Panc1 (cell line): ENCODE data around the gene IRGM. TPM values are rescaled to one million over a fixed set of nuclear protein-coding genes. Genes with fewer than 3 reads are reported as not detected.
"Not testable (repeated sequence)": the region's sequence is repeated elsewhere in the genome, so short reads cannot be mapped to it uniquely, and the experiment has no call there.

Experiments
- ATAC-seq: fragments of 200-7000 bp; cut with Tn5 transposase; 2 replicates; pipeline ENCODE4 v1.9.1; 2020; ENCODE audit warnings: mild to moderate bottlenecking, moderate library complexity
- BruUV-seq: library from RNA; stranded (reverse); fragments of 400-500 nt; replicated peaks from 2 replicates; lab custom pipeline; 2021; lab: Mats Ljungman, UMichigan
- CTCF ChIA-PET: fragments of 300-600 bp; sonication (Branson Sonifier 250); formaldehyde crosslinking; loops from one replicate; lab custom pipeline; 2022; ENCODE audit warnings: antibody characterized with exemption; lab: Charles Lee
- POLR2A ChIA-PET: fragments of 300-600 bp; sonication (Branson Sonifier 250); formaldehyde crosslinking; loops from one replicate; lab custom pipeline; 2022; ENCODE audit warnings: antibody characterized with exemption; lab: Charles Lee
- DNase-seq: peaks from one replicate; pipeline ENCODE4 v3.0.0-alpha.2; 2010; ENCODE audit warnings: low read depth, low spot score
- H3K27ac ChIP-seq: 2 replicates; pipeline ENCODE4 v1.5.1; 2011; ENCODE audit warnings: mild to moderate bottlenecking, low read length, inconsistent platforms
- H3K27me3 ChIP-seq: fragments of 200-500 bp; sonication (Bioruptor generic); 2 replicates; pipeline ENCODE4 v1.6.0; 2014; ENCODE audit warnings: low read length, inconsistent platforms; ENCODE audit not compliant: control insufficient read depth, insufficient read depth
- H3K36me3 ChIP-seq: fragments of 200-500 bp; sonication (Bioruptor generic); 2 replicates; pipeline ENCODE4 v1.5.1; 2014; ENCODE audit warnings: inconsistent platforms, mild to moderate bottlenecking, low read length, moderate library complexity; ENCODE audit not compliant: control insufficient read depth, insufficient read depth
- H3K4me1 ChIP-seq: 2 replicates; pipeline ENCODE4 v1.5.1; 2011; ENCODE audit warnings: inconsistent platforms, mild to moderate bottlenecking, low read length, moderate library complexity; ENCODE audit not compliant: control insufficient read depth, insufficient read depth
- H3K4me3 ChIP-seq, 2 experiments: 2 replicates each; pipeline ENCODE4 v1.5.1; 2011 to 2012; ENCODE audit warnings: low read depth in 2 of 2, low read length in 2 of 2, mild to moderate bottlenecking in 2 of 2, inconsistent platforms in 1 of 2, moderate library complexity in 1 of 2
- H3K9me3 ChIP-seq: fragments of 200-500 bp; sonication (Bioruptor generic); 2 replicates; pipeline ENCODE4 v1.5.1; 2014; ENCODE audit warnings: low read depth, mild to moderate bottlenecking, inconsistent platforms, low read length, moderate library complexity; ENCODE audit not compliant: control insufficient read depth, insufficient read depth
- POLR2AphosphoS5 ChIP-seq: IDR thresholded peaks from 2 replicates; pipeline ENCODE4 v1.6.1; 2012; ENCODE audit warnings: mild to moderate bottlenecking, low read depth, low read length, moderate library complexity
- SIN3A ChIP-seq: IDR thresholded peaks from 2 replicates; pipeline ENCODE4 v1.6.1; 2012; ENCODE audit warnings: low read depth, mild to moderate bottlenecking, low read length, moderate library complexity, borderline replicate concordance; ENCODE audit not compliant: insufficient read depth
- TCF7L2 ChIP-seq: IDR thresholded peaks from 2 replicates; pipeline ENCODE4 v1.6.1; 2011; ENCODE audit warnings: mild to moderate bottlenecking, low read depth, low read length, inconsistent platforms
- in situ Hi-C: cut with HindIII; loops from 2 replicates; pipeline ENCODE4 v1.10.0; 2016; ENCODE audit warnings: low sequenced_read_pairs, low pct_unique_long_range_greater_than_20kb
- intact Hi-C: fragments of 100-400 bp; cut with micrococcal nuclease; formaldehyde crosslinking; loops from one replicate; pipeline ENCODE4 v1.10.0; 2022; ENCODE audit not compliant: unreplicated experiment
- total RNA-seq: library from RNA; stranded (reverse); gene quantifications from one replicate; pipeline ENCODE4 v1.2.1, GENCODE V29; 2021; ENCODE audit not compliant: unreplicated experiment
- TF ChIP-seq, protein P1 (sequence below), 2 experiments: IDR thresholded peaks; 2 replicates each; pipeline ENCODE4 v1.6.1; 2011 to 2012; ENCODE audit warnings: low read depth in 2 of 2, control low read depth in 1 of 2, low read length in 1 of 2, mild to moderate bottlenecking in 1 of 2, moderate library complexity in 1 of 2; ENCODE audit not compliant: insufficient read depth in 1 of 2
- TF ChIP-seq, protein P2 (sequence below): fragments of 450-650 bp; IDR thresholded peaks from 2 replicates; pipeline ENCODE4 v1.5.1; 2017; ENCODE audit warnings: mild to moderate bottlenecking

IRGM gene
- total RNA-seq, 1 experiment from 2014 or later, result 0.18 TPM

DNA sequence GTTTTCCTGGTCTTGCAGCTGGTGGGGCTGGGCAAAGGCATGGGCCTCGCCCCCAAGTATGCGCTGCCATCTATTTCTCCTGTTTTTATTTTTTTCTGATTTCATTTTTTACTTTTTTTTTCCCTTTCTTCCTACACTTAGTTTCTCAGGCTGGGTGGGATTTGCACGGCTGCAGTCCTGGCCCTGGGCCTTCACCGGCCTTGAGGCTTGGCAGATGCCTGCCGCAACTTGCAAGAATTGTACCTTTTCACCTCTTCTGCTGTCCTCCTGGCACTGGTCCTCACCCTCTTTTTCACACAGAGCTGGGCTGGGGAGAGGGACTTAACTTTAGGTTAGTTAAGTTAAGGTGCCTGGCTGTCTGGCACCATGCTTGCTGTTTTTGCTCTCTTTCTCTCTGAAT lies 10.3 kb upstream of the IRGM start:
- CTCF ChIA-PET, result interaction anchor here (0.7 kb wide), 1 partner anchor 10 kb away, joined by 4 read pairs; no protein-coding TSS in a partner anchor
- Histone ChIP-seq H3K4me1 (no peaks in the 10 kb centered on the region), H3K9me3 (peaks cover 12% of the 10 kb centered on the region), H3K27ac (no peak overlapping the region), H3K4me3 (no peak overlapping the region), H3K27me3 (no peaks in the 10 kb centered on the region), H3K36me3 (no peaks in the 10 kb centered on the region)
- DNase-seq (no peak), ATAC-seq (no peak)
- in situ Hi-C loops (no loop called here), intact Hi-C loops (no loop called here)
- TF ChIP-seq, protein P1, sequence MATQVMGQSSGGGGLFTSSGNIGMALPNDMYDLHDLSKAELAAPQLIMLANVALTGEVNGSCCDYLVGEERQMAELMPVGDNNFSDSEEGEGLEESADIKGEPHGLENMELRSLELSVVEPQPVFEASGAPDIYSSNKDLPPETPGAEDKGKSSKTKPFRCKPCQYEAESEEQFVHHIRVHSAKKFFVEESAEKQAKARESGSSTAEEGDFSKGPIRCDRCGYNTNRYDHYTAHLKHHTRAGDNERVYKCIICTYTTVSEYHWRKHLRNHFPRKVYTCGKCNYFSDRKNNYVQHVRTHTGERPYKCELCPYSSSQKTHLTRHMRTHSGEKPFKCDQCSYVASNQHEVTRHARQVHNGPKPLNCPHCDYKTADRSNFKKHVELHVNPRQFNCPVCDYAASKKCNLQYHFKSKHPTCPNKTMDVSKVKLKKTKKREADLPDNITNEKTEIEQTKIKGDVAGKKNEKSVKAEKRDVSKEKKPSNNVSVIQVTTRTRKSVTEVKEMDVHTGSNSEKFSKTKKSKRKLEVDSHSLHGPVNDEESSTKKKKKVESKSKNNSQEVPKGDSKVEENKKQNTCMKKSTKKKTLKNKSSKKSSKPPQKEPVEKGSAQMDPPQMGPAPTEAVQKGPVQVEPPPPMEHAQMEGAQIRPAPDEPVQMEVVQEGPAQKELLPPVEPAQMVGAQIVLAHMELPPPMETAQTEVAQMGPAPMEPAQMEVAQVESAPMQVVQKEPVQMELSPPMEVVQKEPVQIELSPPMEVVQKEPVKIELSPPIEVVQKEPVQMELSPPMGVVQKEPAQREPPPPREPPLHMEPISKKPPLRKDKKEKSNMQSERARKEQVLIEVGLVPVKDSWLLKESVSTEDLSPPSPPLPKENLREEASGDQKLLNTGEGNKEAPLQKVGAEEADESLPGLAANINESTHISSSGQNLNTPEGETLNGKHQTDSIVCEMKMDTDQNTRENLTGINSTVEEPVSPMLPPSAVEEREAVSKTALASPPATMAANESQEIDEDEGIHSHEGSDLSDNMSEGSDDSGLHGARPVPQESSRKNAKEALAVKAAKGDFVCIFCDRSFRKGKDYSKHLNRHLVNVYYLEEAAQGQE (IDR thresholded peaks at IDR 0.05; ENCODE audit: insufficient read depth in 1 of 2, low read depth in 2 of 2, low read length in 1 of 2), result no peak
- TF ChIP-seq SIN3A, result no peak
- no peak for TF ChIP-seq TCF7L2
- TF ChIP-seq, protein P2, sequence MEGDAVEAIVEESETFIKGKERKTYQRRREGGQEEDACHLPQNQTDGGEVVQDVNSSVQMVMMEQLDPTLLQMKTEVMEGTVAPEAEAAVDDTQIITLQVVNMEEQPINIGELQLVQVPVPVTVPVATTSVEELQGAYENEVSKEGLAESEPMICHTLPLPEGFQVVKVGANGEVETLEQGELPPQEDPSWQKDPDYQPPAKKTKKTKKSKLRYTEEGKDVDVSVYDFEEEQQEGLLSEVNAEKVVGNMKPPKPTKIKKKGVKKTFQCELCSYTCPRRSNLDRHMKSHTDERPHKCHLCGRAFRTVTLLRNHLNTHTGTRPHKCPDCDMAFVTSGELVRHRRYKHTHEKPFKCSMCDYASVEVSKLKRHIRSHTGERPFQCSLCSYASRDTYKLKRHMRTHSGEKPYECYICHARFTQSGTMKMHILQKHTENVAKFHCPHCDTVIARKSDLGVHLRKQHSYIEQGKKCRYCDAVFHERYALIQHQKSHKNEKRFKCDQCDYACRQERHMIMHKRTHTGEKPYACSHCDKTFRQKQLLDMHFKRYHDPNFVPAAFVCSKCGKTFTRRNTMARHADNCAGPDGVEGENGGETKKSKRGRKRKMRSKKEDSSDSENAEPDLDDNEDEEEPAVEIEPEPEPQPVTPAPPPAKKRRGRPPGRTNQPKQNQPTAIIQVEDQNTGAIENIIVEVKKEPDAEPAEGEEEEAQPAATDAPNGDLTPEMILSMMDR, result no peak
- TF ChIP-seq POLR2AphosphoS5, result no peak
- POLR2A ChIA-PET, result no interaction called here
- BruUV-seq, result no TSS peak

DNA sequence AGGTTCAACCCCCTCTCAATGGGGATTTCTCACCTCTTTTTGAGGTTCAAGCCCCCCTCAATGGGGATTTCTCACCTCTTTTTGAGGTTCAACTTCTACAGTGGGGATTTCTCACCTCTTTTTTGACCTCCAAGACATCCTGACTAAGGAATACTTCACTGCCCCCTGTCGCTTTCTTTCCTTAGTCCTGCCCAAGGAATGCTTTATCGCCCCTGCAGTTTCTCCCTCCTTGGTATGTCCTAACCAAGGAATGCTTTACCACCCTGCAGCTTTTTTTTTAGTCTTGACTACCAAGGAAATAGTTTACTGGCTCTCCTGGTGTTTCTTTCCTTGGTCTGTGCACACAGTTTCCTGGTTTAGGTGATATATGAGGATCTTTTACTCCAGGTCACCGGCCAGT lies 9.6 kb upstream of the IRGM start:
- Histone ChIP-seq H3K36me3 (no peaks in the 10 kb centered on the region), H3K9me3 (peaks cover 6% of the 10 kb centered on the region; the same call in 1 of the 2 replicates), H3K4me1 (no peaks in the 10 kb centered on the region), H3K27ac (no peak overlapping the region), H3K27me3 (no peaks in the 10 kb centered on the region), H3K4me3 (no peak overlapping the region)
- ChIA-PET CTCF (interaction anchor here (0.7 kb wide), 1 partner anchor 9 kb away, joined by 4 read pairs; no protein-coding TSS in a partner anchor), POLR2A (no interaction called here)
- ATAC-seq (no peak), DNase-seq (no peak)
- intact Hi-C loops, result no loop called here
- in situ Hi-C loops, result no loop called here
- no TSS peak for BruUV-seq
- TF ChIP-seq SIN3A, result no peak
- TF ChIP-seq TCF7L2, result no peak
- TF ChIP-seq POLR2AphosphoS5, result no peak
- TF ChIP-seq, protein P2, result no peak
- TF ChIP-seq, protein P1 (IDR thresholded peaks at IDR 0.05; ENCODE audit: insufficient read depth in 1 of 2, low read depth in 2 of 2, low read length in 1 of 2), result no peak

DNA sequence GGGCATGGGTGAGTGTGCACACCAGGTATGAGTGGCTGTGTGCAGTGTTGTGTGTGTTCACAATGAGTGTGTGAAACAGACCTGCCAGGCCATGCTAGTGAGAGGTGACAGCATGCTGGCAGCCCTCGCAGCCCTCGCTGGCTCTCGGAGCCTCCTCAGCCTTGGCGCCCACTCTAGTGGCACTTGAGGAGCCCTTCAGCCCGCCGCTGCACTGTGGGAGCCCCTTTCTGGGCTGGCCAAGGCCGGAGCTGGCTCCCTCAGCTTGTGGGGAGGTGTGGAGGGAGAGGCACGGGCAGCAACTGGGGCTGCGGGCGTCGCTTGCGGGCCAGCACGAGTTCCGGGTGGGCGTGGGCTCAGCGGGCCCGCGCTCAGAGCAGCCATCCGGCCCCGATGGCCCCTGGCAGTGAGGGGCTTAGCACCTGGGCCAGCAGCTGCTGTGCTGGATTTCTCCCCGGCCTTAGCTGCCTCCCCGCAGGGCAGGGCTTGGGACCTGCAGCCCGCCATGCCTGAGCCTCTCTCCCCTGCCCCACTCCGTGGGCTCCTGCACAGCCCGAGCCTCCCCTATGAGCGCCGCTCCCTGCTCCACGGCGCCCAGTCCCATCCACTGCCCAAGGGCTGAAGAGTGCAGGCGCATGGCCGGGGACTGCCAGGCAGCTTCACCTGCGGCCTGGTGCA lies 999 bp upstream of the IRGM start:
- intact Hi-C loops, result loop anchor here (5.0 kb wide), 1 partner anchor 283 kb away; no protein-coding TSS in a partner anchor

More for the DNA sequence above, 999 bp upstream of the IRGM start:
- DNase-seq, BruUV-seq, H3K36me3 ChIP-seq, H3K4me3 ChIP-seq, POLR2A ChIA-PET, H3K4me1 ChIP-seq, H3K27ac ChIP-seq, H3K27me3 ChIP-seq, ATAC-seq, H3K9me3 ChIP-seq, in situ Hi-C loops: not testable (repeated sequence)
- CTCF ChIA-PET, result interaction anchor here (0.5 to 2.4 kb wide), 3 partner anchors 9 to 58 kb away, joined by 4 to 25 read pairs (median 4); no protein-coding TSS in a partner anchor
